Cardiac fibroblast (primary cell): ENCODE measurements around the gene PLIN4.
"Not testable (repeated sequence)": the region's sequence is repeated elsewhere in the genome, so short reads cannot be mapped to it uniquely, and the experiment has no call there.

Experiments used
- DNase-seq, 2 donors: peaks; one replicate each; pipeline versions ENCODE4 v3.0.0 to v3.0.0-alpha.2; 2010; ENCODE audit warnings: low read depth in 2 of 2
- H3K4me3 ChIP-seq, 2 donors: replicated peaks in 1 of 2; 1 replicate in 1 of 2; 2 replicates in 1 of 2; pipeline ENCODE4 v1.5.1; 2011; ENCODE audit warnings: low read depth in 2 of 2, low read length in 2 of 2, mild to moderate bottlenecking in 2 of 2, moderate library complexity in 1 of 2
- CTCF ChIP-seq: IDR thresholded peaks from one replicate; pipeline ENCODE4 v1.5.1; 2011; ENCODE audit warnings: low read depth, mild to moderate bottlenecking, low read length, inconsistent platforms

The PLIN4 gene

GRCh38 chr19:4543842-4544647 is 25.8 kb upstream of the PLIN4 start:
- no peak overlapping the region for H3K4me3 ChIP-seq
- no peak for DNase-seq
- no peak for TF ChIP-seq CTCF

- no peak overlapping the region for H3K4me3 ChIP-seq
- DNase-seq: no peak
- no peak for TF ChIP-seq CTCF
Observed at GRCh38 chr19:4542896-4543841, 24.9 kb upstream of the PLIN4 start.

- DNase-seq, H3K4me3 ChIP-seq: not testable (repeated sequence)
Observed at GRCh38 chr19:4541806-4542145, 23.5 kb upstream of the PLIN4 start.

- DNase-seq: no peak
- no peak for TF ChIP-seq CTCF
- H3K4me3 ChIP-seq: no peak overlapping the region
Observed at GRCh38 chr19:4541114-4541805, 23.0 kb upstream of the PLIN4 start.

GRCh38 chr19:4539693-4540581 is 21.7 kb upstream of the PLIN4 start, which contains the start of gene LRG1:
Gene LRG1, minus strand, starts transcription at chr19:4540036. Its CDS starts 23 bp downstream, at chr19:4540013.
- peak; percentile 18 to 92 for DNase-seq
- no peak within 1 kb of the TSS for H3K4me3 ChIP-seq

More at GRCh38 chr19:4539693-4540581, 21.7 kb upstream of the PLIN4 start, which contains the start of gene LRG1:
- TF ChIP-seq CTCF: no peak
